Fibroblast of skin of right quadriceps (primary cell): ENCODE data around the gene JUP.

Experiments
- DNase-seq: peaks from one replicate; pipeline ENCODE4 v3.0.0-alpha.2; 2013

Gene JUP

GRCh38 chr17:41717408-41718286 is 68.9 kb downstream of the JUP start:
- DNase-seq: no peak

DNA sequence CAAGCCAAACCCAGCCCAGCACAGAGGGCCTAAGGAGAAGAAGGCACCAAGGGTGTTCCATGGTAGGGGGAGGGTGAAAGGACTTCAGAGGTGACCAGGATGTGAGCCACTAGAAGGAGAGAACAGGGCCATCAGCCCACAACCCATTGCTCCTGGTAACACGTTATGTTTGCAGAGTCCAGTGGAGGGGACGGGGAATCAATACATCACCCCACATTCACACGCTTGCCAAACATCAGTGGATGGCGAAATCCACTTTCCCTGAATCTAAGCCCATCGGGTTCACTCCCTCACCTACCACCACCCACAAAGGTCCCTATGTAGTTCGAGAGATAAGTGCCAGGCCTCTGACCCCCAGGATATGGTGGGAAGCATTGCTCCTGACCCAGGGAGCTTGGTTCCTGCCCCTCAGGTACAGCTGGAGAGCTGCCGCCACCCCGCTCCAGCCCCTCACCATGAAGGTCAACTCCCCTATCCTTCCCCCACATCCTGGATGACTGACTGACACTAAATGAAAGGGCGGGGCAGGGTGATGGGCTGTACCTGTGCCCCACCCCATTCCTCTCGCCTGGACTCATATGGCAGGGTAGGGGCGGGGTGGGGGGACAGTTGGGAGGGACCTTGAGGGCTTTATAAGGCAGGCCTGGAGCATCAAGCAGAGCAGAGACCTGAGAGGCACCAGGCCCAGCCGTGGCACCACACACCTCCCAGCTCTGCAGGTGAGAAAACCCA is 74.7 kb downstream of the JUP start, which contains the start of gene GAST:
Gene GAST, plus strand, starts transcription at position 663 of the 732 bp plus-strand sequence. CDS start 3,106 bp downstream, outside the sequence.
- DNase-seq: no peak

- peak; percentile 67 for DNase-seq
Measured at GRCh38 chr17:41710472-41711090, 75.9 kb downstream of the JUP start.

DNA sequence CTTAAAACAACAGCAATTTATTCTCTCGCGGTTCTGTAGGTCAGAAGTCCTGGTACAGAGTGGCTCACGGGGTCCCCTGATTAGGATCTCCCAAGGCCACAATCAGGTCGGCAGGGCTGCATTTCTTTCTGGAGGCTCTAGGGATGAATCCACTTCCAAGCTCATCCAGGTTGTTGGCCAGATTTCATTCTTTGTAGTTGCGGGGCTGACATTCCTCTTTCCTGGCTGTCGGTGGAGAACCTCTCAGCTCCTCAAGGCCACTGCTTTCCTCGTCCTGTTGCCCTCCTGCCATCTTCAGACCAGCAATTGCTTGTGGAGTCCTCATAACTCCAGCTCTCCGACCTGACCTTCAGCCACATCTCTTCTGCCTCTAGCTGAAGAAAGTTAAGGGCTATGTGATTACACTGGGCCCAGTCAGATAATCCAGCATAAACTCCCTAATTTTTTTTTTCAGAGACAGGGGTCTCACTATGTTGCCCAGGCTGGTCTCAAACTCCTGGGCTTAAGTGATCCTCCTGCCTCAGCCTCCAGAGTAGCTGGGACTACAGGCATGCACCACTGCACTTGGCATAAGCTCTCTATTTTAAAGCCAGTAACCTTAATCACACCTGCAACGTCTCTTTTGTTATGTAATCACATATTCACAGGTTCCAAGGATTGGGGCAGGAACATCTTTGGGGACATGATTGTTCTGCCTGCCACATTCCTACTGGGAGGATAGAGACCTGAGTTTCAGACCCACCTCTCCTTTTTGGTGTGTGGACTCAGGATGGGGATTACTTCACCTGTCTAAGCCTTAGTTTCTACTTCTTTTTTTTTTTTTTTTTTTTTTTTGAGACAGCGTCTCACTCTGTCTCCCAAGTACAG is 78.5 kb downstream of the JUP start:
- no peak for DNase-seq

DNA sequence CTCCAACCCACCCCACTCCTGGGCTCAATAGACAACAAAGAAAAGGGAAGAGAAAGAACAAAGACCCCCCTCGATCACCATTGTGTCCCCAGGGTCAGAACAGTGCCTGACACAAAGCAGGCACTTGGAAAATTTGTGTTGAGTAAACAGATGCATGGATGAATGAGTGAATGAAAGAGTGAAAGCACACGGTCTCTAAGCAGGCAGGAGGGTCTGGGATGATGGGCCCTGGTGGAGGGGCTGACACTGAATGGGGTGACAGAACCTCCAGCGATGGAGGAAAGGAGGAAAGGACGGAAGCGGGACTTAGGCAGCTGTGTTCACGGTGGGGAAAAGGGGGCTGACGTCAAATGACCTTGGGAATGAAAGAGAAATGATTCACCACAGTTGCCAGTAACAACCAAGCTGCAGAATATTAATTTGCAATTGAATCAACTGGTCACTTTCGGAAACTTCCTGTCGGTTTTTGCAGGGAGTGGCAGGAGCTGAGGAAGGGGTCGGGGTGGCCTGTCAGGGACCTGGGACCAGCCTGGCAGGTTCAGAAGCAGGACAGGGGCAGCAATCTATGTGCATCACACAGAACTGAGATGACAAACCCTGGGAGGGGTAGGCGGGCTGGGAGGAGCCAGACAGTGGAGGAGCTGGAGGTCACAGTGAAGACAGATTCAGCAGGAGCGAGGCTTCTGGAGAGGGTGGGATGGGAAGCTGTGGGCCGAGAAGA is 81.1 kb downstream of the JUP start:
- peak; percentile 34 for DNase-seq
